K562 (cell line): ENCODE measurements around the gene EMC9. TPM values are rescaled to one million over a fixed set of nuclear protein-coding genes. Genes with fewer than 3 reads are reported as not detected.

Experiments
- ATAC-seq: fragments of 200-7000 bp; cut with Tn5 transposase; 3 replicates; pipeline ENCODE4 v1.9.1; 2020; ENCODE audit warnings: moderate library complexity
- BruUV-seq: library from RNA; stranded (reverse); fragments of 400-500 nt; replicated peaks from 2 replicates; lab custom pipeline; 2021; lab: Mats Ljungman, UMichigan
- CTCF ChIA-PET: fragments of 300-600 bp; formaldehyde crosslinking; extraction: SDS; loops from one replicate; lab custom pipeline; 2021; ENCODE audit warnings: low intra/inter-chr PET ratio; lab: Yijun Ruan, JAX
- POLR2A ChIA-PET: fragments of 300-600, 350-650 bp; sonication (Branson Sonifier 250); formaldehyde crosslinking; extraction: SDS; loops from one replicate; lab custom pipeline; 2021; ENCODE audit warnings: antibody characterized with exemption, inconsistent platforms; lab: Yijun Ruan, JAX
- DNase-seq, 4 experiments: peaks; one replicate each; pipeline versions ENCODE4 v3.0.0 to v3.0.0-alpha.2; 2011 to 2018; ENCODE audit warnings: low spot score in 3 of 4, mixed read lengths in 3 of 4; ENCODE audit errors: extremely low read depth in 1 of 4
- FAIRE-seq: peaks from 2 replicates; lab custom pipeline; 2011; peaks lifted over from hg19 to GRCh38; lab: Jason Lieb, UNC
- H2AFZ ChIP-seq: 2 replicates; pipeline ENCODE4 v1.6.0; 2011; ENCODE audit warnings: low read depth, low read length, control low read depth, inconsistent platforms
- H3K27ac ChIP-seq: fragments of 200-600 bp; 3 replicates; pipeline ENCODE4 v1.8.0; 2011; ENCODE audit warnings: low read depth, mild to moderate bottlenecking, control low read depth, inconsistent platforms, low read length, moderate library complexity, mixed read lengths; ENCODE audit errors: extremely low read depth
- H3K27me3 ChIP-seq, 2 experiments: fragments of 300-600 bp in 1 of 2; 2 replicates in 1 of 2; 3 replicates in 1 of 2; pipeline versions ENCODE4 v1.6.0 to v1.8.0; 2011; ENCODE audit warnings: inconsistent platforms in 2 of 2, low read length in 2 of 2, mild to moderate bottlenecking in 1 of 2, mixed read lengths in 1 of 2, moderate library complexity in 1 of 2; ENCODE audit not compliant: control insufficient read depth in 2 of 2, insufficient read depth in 2 of 2
- H3K36me3 ChIP-seq: fragments of 300-600 bp; 3 replicates; pipeline ENCODE4 v1.8.0; 2011; ENCODE audit warnings: mild to moderate bottlenecking, low read length, inconsistent platforms; ENCODE audit not compliant: control insufficient read depth, insufficient read depth
- H3K4me1 ChIP-seq, 2 experiments: fragments of 200-600 bp in 1 of 2; replicated peaks in 1 of 2; 2 replicates in 1 of 2; 3 replicates in 1 of 2; pipeline versions ENCODE4 v1.5.1 to v1.8.0; 2011; ENCODE audit warnings: inconsistent platforms in 2 of 2, low read length in 2 of 2, mild to moderate bottlenecking in 1 of 2, mixed read lengths in 1 of 2, moderate library complexity in 1 of 2; ENCODE audit not compliant: control insufficient read depth in 2 of 2, insufficient read depth in 2 of 2
- H3K4me2 ChIP-seq: 2 replicates; pipeline ENCODE4 v1.6.1; 2011; ENCODE audit warnings: low read length, control low read depth, inconsistent platforms, mixed read lengths; ENCODE audit not compliant: insufficient read depth
- H3K4me3 ChIP-seq: fragments of 200-600 bp; sonication (generic), shearing (Covaris generic); 2 replicates; pipeline ENCODE4 v1.5.1; 2016; ENCODE audit warnings: control low read depth, inconsistent platforms
- H3K79me2 ChIP-seq: fragments of 200-600 bp; 3 replicates; pipeline ENCODE4 v1.8.0; 2011; ENCODE audit warnings: low read length, inconsistent platforms; ENCODE audit not compliant: control insufficient read depth, insufficient read depth
- H3K9ac ChIP-seq, 2 experiments: 2 replicates each; pipeline versions ENCODE4 v1.6.0 to v1.6.1; 2011; ENCODE audit warnings: low read depth in 2 of 2, low read length in 2 of 2, control low read depth in 1 of 2, inconsistent platforms in 1 of 2, mild to moderate bottlenecking in 1 of 2, mixed read lengths in 1 of 2; ENCODE audit not compliant: insufficient read depth in 1 of 2
- H3K9me1 ChIP-seq: one replicate; pipeline ENCODE4 v1.6.0; 2011; ENCODE audit warnings: inconsistent platforms, mild to moderate bottlenecking, low read length, moderate library complexity; ENCODE audit not compliant: control insufficient read depth, insufficient read depth
- H3K9me3 ChIP-seq: replicated peaks from 2 replicates; pipeline ENCODE4 v1.5.1; 2011; ENCODE audit warnings: low read depth, low read length, inconsistent platforms; ENCODE audit not compliant: control insufficient read depth, insufficient read depth
- H4K20me1 ChIP-seq: replicated peaks from 2 replicates; pipeline ENCODE4 v1.6.1; 2011; ENCODE audit warnings: low read length, inconsistent platforms, mixed read lengths; ENCODE audit not compliant: control insufficient read depth, insufficient read depth
- CAMTA2 ChIP-seq: fragments of 250-450 bp; sonication (Bioruptor Pico); conservative IDR thresholded peaks from 2 replicates; pipeline ENCODE4 v1.5.1; 2022
- KLF10 ChIP-seq: fragments of 250-450 bp; sonication (Bioruptor Pico); IDR thresholded peaks from 2 replicates; pipeline ENCODE4 v1.6.1; 2021; ENCODE audit warnings: matching md5 sums
- LEF1 ChIP-seq: fragments of 450-650 bp; IDR thresholded peaks from 2 replicates; pipeline ENCODE4 v1.6.1; 2016; ENCODE audit warnings: mild to moderate bottlenecking
- POLR2G ChIP-seq: fragments of 200-400 bp; formaldehyde crosslinking; IDR thresholded peaks from 2 replicates; pipeline ENCODE4 v1.6.1; 2017; ENCODE audit warnings: low read depth, mild to moderate bottlenecking, antibody characterized with exemption, low read length, moderate library complexity
- RBM22 ChIP-seq: fragments of 200-400 bp; formaldehyde crosslinking; IDR thresholded peaks from 2 replicates; pipeline ENCODE4 v1.6.1; 2018; ENCODE audit warnings: low read length, low read depth; ENCODE audit not compliant: poor library complexity, severe bottlenecking
- TFE3 ChIP-seq: fragments of 450-650 bp; formaldehyde crosslinking; IDR thresholded peaks from 2 replicates; pipeline ENCODE4 v1.4.0; 2020; ENCODE audit warnings: mild to moderate bottlenecking, mixed read lengths
- ZNF280B ChIP-seq: fragments of 250-450 bp; sonication (Bioruptor Pico); IDR thresholded peaks from 2 replicates; pipeline ENCODE4 v1.5.1; 2021; ENCODE audit warnings: mild to moderate bottlenecking
- ZNF347 ChIP-seq: fragments of 450-650 bp; formaldehyde crosslinking; IDR thresholded peaks from 2 replicates; pipeline ENCODE4 v1.4.0; 2020; ENCODE audit warnings: low read depth, mild to moderate bottlenecking, moderate library complexity
- WGBS: fragments of 100-300 bp; shearing (Covaris generic); methylation state at CpG from one replicate; pipeline ENCODE4 v1.1.6; 2016; ENCODE audit warnings: low coverage, mixed read lengths; ENCODE audit not compliant: insufficient coverage; ENCODE audit errors: missing lambda C conversion rate; 5-methylcytosine and 5-hydroxymethylcytosine counted together
- in situ Hi-C: fragments of 300-500 bp; cut with MboI; formaldehyde crosslinking; loops from 4 replicates; pipeline ENCODE4 v1.15.0; 2018; ENCODE audit warnings: inconsistent platforms, mixed read lengths
- intact Hi-C: fragments of 100-400 bp; cut with micrococcal nuclease; formaldehyde crosslinking; loops from 2 replicates; pipeline ENCODE4 v1.14.2; 2022
- polyA plus RNA-seq, 8 experiments: library from polyadenylated mRNA; depleted of rRNA in 4 of 8; stranded (reverse) in 5 of 8; unstranded in 3 of 8; fragments of >200 nt; fragmentation: Nextera tagmentation in 2 of 8; fragmentation: Illumina TruSeq in 1 of 8; extraction: Ambion mirVana in 2 of 8; extraction: Trizol in 1 of 8; gene quantifications; 2 replicates each; pipeline versions ENCODE4 v1.2.1 to v1.2.3, GENCODE V29; 2011 to 2014; ENCODE audit warnings: inconsistent platforms in 1 of 8, missing spikeins in 1 of 8
- total RNA-seq, 7 experiments: library from RNA; depleted of rRNA in 6 of 7; stranded (reverse); fragments of >200 nt in 6 of 7; fragmentation: Illumina TruSeq in 2 of 7; extraction: Trizol in 2 of 7; gene quantifications; 2 replicates each; pipeline versions ENCODE4 v1.2.1 to v1.2.3, GENCODE V29; 2011 to 2021; ENCODE audit warnings: low replicate concordance in 1 of 7

Gene EMC9
- total and polyA plus RNA-seq, 9 of the 15 experiments (the other 6 are each of a cell fraction or from before 2014, with no cell fraction given): 3.1 to 13.2 (median 7.8) TPM

- ChIA-PET POLR2A (interaction anchor here (1.0 to 2.4 kb wide), 3 partner anchors 9 to 29 kb away, joined by 4 to 13 read pairs (median 13); partner anchors contain the start of genes DCAF11, NRL and PCK2), CTCF (interaction anchor here (0.5 kb wide), 1 partner anchor 144 kb away, joined by 4 read pairs; no protein-coding TSS in a partner anchor)
- no peak overlapping the region for H3K27ac ChIP-seq
- no peak overlapping the region for H3K4me3 ChIP-seq
- H3K9ac ChIP-seq: no peak overlapping the region
- H4K20me1 ChIP-seq: no peaks in the 10 kb centered on the region
- DNase-seq (no peak), FAIRE-seq (no peak), ATAC-seq (no peak)
- H3K4me2 ChIP-seq: no peak overlapping the region
- H3K9me3 ChIP-seq: no peaks in the 10 kb centered on the region; the same call in 1 of the 2 replicates
- TF ChIP-seq TFE3 (CRISPR knock-in tag) (no peak), CAMTA2 (no peak), ZNF347 (no peak), POLR2G (peak; percentile 75), RBM22 (peak; percentile 34), LEF1 (no peak), ZNF280B (no peak), KLF10 (CRISPR knock-in tag) (no peak)
- H3K9me1 ChIP-seq: no peaks in the 10 kb centered on the region
- intact Hi-C loops (no loop called here), in situ Hi-C loops (no loop called here)
- H2AFZ ChIP-seq: no peak overlapping the region
- H3K36me3 ChIP-seq: peaks cover 45% of the 10 kb centered on the region; the same call in 2 of the 3 replicates
- no peaks in the 10 kb centered on the region; a peak in 1 of 5 replicates for H3K4me1 ChIP-seq
- no peaks in the 10 kb centered on the region for H3K79me2 ChIP-seq
- no peaks in the 10 kb centered on the region for H3K27me3 ChIP-seq
- BruUV-seq: no TSS peak
- WGBS: 98% methylated on average over 6 of the region's 13 CpGs
Measured at GRCh38 chr14:24103451-24103850, 37.9 kb downstream of the EMC9 start.
